Vagina (tissue), 2 donors: ENCODE measurements around the gene DNAJC16. TPM values are rescaled to one million over a fixed set of nuclear protein-coding genes. Genes with fewer than 3 reads are reported as not detected.

Experiments used
- DNase-seq, 2 donors: peaks; one replicate each; pipeline ENCODE4 v3.0.0-alpha.2; 2017; ENCODE audit errors: extremely low spot score in 2 of 2
- H3K27ac ChIP-seq: fragments of 200-600 bp; sonication (generic); one replicate; pipeline ENCODE4 v1.5.1; 2019
- H3K27me3 ChIP-seq: fragments of 200-600 bp; sonication (generic); one replicate; pipeline ENCODE4 v1.5.1; 2019
- H3K36me3 ChIP-seq, 2 donors: fragments of 200-600 bp; sonication (generic); one replicate each; pipeline ENCODE4 v1.5.1; 2017 to 2019
- H3K4me1 ChIP-seq: fragments of 200-600 bp; sonication (generic); one replicate; pipeline ENCODE4 v1.5.1; 2019
- H3K4me3 ChIP-seq, 2 donors: fragments of 200-600 bp; sonication (generic); 1 replicate in 1 of 2; 2 replicates in 1 of 2; pipeline ENCODE4 v1.5.1; 2016 to 2019
- H3K9me3 ChIP-seq: fragments of 200-600 bp; sonication (generic); one replicate; pipeline ENCODE4 v1.5.1; 2019
- CTCF ChIP-seq, 3 experiments: fragments of 450-650 bp in 2 of 3; fragments of 200-600 bp in 1 of 3; sonication (generic) in 1 of 3; IDR thresholded peaks; one replicate each; pipeline ENCODE4 v1.5.1; 2017 to 2019; ENCODE audit warnings: antibody characterized with exemption in 3 of 3, mild to moderate bottlenecking in 2 of 3, moderate library complexity in 2 of 3
- POLR2A ChIP-seq, 2 donors: fragments of 450-650 bp; IDR thresholded peaks; one replicate each; pipeline ENCODE4 v1.6.1; 2017; ENCODE audit warnings: antibody characterized with exemption in 2 of 2, mild to moderate bottlenecking in 2 of 2, moderate library complexity in 2 of 2
- POLR2AphosphoS5 ChIP-seq, 2 donors: sonication (generic); formaldehyde crosslinking; IDR thresholded peaks; one replicate each; pipeline ENCODE4 v1.9.0; 2017; ENCODE audit warnings: antibody characterized with exemption in 2 of 2, mild to moderate bottlenecking in 2 of 2, low read depth in 1 of 2; ENCODE audit not compliant: insufficient read depth in 1 of 2
- intact Hi-C: fragments of 100-400 bp; cut with DNase I; formaldehyde crosslinking; loops from one replicate; pipeline ENCODE4 v1.15.1; 2023
- total RNA-seq: library from RNA; depleted of rRNA; stranded (reverse); fragments of >200 nt; gene quantifications from one replicate; pipeline ENCODE4 v1.2.3, GENCODE V29; 2016

DNAJC16 gene
- total RNA-seq, 1 donor from 2014 or later = 29.5 TPM

GRCh38 chr1:15559189-15559810 is 32.7 kb downstream of the DNAJC16 start:
- Histone ChIP-seq H3K4me3 (no peak overlapping the region), H3K27me3 (no peaks in the 10 kb centered on the region), H3K4me1 (no peaks in the 10 kb centered on the region), H3K9me3 (no peaks in the 10 kb centered on the region), H3K36me3 (peaks cover 0 to 39% of the 10 kb centered on the region in 2 donors), H3K27ac (no peak overlapping the region)
- TF ChIP-seq CTCF (IDR thresholded peaks at IDR 0.05) = no peak
- peak in 1 of 2 donors; percentile 63 for TF ChIP-seq POLR2AphosphoS5 (IDR thresholded peaks at IDR 0.05; ENCODE audit: insufficient read depth in 1 of 2, low read depth in 1 of 2)
- no peak for TF ChIP-seq POLR2A (IDR thresholded peaks at IDR 0.05)
- intact Hi-C loops = no loop called here
- DNase-seq = no peak

GRCh38 chr1:15568387-15569073 is 41.9 kb downstream of the DNAJC16 start:
- Histone ChIP-seq H3K27me3 (no peaks in the 10 kb centered on the region), H3K27ac (no peak overlapping the region), H3K36me3 (peaks cover 0 to 52% of the 10 kb centered on the region in 2 donors), H3K4me1 (no peaks in the 10 kb centered on the region), H3K9me3 (no peaks in the 10 kb centered on the region), H3K4me3 (no peak overlapping the region)
- DNase-seq = no peak
- TF ChIP-seq CTCF (IDR thresholded peaks at IDR 0.05) (no peak), POLR2AphosphoS5 (IDR thresholded peaks at IDR 0.05; ENCODE audit: insufficient read depth in 1 of 2, low read depth in 1 of 2) (no peak), POLR2A (IDR thresholded peaks at IDR 0.05) (no peak)
- intact Hi-C loops = no loop called here

- TF ChIP-seq CTCF (IDR thresholded peaks at IDR 0.05) (no peak), POLR2AphosphoS5 (IDR thresholded peaks at IDR 0.05; ENCODE audit: insufficient read depth in 1 of 2, low read depth in 1 of 2) (no peak), POLR2A (IDR thresholded peaks at IDR 0.05) (no peak)
- H3K4me3 ChIP-seq = no peak overlapping the region
- no peak overlapping the region for H3K27ac ChIP-seq
- H3K36me3 ChIP-seq = peaks cover 0 to 31% of the 10 kb centered on the region in 2 donors
- no peaks in the 10 kb centered on the region for H3K4me1 ChIP-seq
- no peaks in the 10 kb centered on the region for H3K27me3 ChIP-seq
- no peak for DNase-seq
- intact Hi-C loops = no loop called here
- no peaks in the 10 kb centered on the region for H3K9me3 ChIP-seq
Measured at GRCh38 chr1:15570861-15571260, 44.2 kb downstream of the DNAJC16 start.

- Histone ChIP-seq H3K27ac (no peak overlapping the region), H3K27me3 (no peaks in the 10 kb centered on the region), H3K36me3 (peaks cover 0 to 27% of the 10 kb centered on the region in 2 donors), H3K9me3 (no peaks in the 10 kb centered on the region), H3K4me3 (no peak overlapping the region), H3K4me1 (no peaks in the 10 kb centered on the region)
- TF ChIP-seq POLR2A (IDR thresholded peaks at IDR 0.05) = no peak
- no peak for TF ChIP-seq CTCF (IDR thresholded peaks at IDR 0.05)
- no peak for TF ChIP-seq POLR2AphosphoS5 (IDR thresholded peaks at IDR 0.05; ENCODE audit: insufficient read depth in 1 of 2, low read depth in 1 of 2)
- intact Hi-C loops = no loop called here
- DNase-seq = no peak
Measured at GRCh38 chr1:15571266-15571665, 44.6 kb downstream of the DNAJC16 start.

GRCh38 chr1:15573477-15573876 is 46.8 kb downstream of the DNAJC16 start:
- TF ChIP-seq POLR2AphosphoS5 (IDR thresholded peaks at IDR 0.05; ENCODE audit: insufficient read depth in 1 of 2, low read depth in 1 of 2) (no peak), CTCF (IDR thresholded peaks at IDR 0.05) (no peak), POLR2A (IDR thresholded peaks at IDR 0.05) (no peak)
- intact Hi-C loops = no loop called here
- Histone ChIP-seq H3K4me1 (no peaks in the 10 kb centered on the region), H3K36me3 (peaks cover 0 to 5% of the 10 kb centered on the region in 2 donors), H3K4me3 (no peak overlapping the region), H3K27me3 (no peaks in the 10 kb centered on the region), H3K27ac (no peak overlapping the region), H3K9me3 (no peaks in the 10 kb centered on the region)
- no peak for DNase-seq
